C1 segment of cervical spinal cord (tissue), 14 donors: Measurements from ENCODE around the gene BFSP2.

Experiments used
- DNase-seq, 14 donors: peaks; one replicate each; lab custom pipeline; 2025; lab: John Stamatoyannopoulos, UW

Gene BFSP2, protein sequence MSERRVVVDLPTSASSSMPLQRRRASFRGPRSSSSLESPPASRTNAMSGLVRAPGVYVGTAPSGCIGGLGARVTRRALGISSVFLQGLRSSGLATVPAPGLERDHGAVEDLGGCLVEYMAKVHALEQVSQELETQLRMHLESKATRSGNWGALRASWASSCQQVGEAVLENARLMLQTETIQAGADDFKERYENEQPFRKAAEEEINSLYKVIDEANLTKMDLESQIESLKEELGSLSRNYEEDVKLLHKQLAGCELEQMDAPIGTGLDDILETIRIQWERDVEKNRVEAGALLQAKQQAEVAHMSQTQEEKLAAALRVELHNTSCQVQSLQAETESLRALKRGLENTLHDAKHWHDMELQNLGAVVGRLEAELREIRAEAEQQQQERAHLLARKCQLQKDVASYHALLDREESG

DNA sequence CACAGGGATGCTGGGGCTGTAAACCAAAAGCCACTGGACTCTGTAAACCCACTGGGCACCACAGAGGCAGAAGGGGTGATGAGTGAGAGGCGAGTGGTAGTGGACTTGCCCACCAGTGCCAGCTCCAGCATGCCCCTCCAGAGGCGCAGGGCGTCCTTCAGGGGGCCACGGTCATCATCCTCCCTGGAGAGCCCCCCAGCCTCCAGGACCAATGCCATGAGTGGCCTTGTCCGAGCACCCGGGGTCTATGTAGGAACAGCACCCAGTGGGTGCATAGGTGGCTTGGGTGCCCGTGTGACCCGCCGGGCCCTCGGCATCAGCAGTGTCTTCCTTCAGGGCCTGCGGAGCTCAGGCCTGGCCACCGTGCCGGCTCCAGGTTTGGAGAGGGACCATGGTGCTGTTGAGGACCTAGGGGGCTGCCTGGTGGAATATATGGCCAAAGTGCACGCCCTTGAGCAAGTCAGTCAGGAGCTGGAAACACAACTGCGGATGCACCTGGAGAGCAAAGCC is at the start of gene BFSP2:
BFSP2 (plus strand) TSS at position 51 of the 510 bp plus-strand sequence; CDS start at position 79, 28 bp downstream.
- no peak for DNase-seq

DNA sequence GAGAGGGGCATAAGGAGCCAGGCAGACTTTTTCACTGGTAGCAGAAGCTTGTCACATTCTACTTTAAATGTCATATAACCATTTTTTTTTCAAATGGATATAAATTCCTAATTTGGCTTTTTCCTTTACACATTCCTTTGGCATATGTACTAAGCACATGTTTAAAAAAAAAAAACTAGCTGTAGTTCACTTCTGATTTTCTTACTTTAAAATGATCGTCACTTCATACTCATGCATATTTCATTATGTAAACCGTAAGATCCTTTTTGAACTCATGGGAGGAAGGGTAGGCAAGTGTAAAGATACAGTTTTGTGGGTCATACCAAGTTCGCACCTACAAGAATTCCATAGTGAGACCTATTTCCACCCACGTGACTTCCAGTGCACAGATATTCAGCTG is 45.1 kb upstream of the BFSP2 start:
- no peak for DNase-seq

DNA sequence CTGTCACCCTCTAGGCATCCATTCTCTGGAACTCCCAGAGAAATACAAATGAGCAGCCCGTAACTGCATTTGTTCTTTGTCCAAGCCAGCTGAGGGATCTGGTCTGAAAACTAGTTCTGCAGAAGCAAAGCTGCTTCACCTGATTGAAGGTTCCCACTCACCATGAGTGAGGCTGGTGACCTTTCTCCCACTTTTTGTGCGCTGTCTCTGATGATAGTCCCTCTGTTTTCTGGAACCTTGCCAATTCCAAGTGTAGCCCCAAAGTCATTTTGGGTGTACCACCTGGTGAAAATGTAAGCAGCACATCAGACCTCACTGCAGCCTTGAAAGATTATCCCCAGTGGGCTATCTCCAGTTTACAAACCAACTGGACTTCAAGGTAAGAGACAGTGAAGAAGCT is 39.4 kb upstream of the BFSP2 start:
- no peak for DNase-seq

DNA sequence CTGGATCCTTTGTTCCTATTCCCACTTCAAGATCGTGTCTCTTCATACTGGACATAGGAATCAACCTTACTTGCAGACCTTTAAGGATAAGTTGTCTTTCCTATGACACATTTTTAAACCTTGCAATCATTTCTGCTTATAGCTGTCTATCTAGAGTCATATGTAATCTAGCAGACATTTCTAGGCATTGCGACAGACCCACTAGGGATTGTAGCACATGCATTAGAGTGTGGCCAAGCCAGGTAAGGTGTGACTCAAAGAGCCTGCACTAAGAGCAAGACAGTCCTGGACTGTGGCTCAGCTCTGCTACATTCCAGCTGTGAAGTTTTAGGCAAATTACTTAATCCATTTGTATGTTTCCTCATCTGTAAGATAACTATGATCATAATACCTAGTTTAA is 38.8 kb upstream of the BFSP2 start:
- DNase-seq, result no peak

DNA sequence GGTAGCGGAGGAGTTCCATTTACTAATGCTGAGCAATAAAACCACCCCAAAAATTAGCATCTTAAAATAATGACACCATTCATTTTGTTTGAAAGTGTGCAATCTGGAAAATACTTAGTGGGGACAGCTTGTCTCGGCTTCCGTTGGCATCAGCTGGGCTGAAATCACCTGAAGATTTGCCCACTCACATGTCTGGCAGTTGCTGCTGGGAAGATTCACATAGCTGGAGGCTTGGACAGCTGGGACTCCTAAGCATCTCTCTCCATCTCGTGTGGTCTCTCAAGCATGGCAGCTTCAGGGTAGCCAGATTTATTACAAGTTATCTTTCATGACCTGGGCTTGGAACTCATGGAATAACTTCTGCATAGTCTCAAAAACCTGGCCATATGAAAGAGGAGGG is 38.4 kb upstream of the BFSP2 start:
- no peak for DNase-seq

DNA sequence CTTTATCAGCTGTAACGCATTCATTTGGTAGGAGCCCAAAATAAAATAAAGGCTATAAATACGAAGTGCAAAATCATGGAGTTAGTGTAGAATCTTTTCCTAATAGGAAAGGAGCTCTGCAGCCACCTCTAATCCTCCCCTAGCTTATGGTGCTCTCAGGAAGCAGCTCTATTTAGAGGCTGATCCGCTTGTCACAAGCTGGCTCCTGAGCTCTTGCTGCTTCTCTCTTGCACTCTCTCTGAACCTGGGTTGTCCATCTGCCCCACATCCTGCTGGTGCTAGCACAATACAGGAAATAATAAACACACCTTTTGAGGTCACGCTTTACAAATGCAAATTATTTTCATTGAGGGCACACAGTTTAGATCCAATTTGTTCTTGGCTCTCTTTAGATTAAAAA is 37.3 kb upstream of the BFSP2 start:
- DNase-seq, result peak in 1 of 14 donors; percentile 27

DNA sequence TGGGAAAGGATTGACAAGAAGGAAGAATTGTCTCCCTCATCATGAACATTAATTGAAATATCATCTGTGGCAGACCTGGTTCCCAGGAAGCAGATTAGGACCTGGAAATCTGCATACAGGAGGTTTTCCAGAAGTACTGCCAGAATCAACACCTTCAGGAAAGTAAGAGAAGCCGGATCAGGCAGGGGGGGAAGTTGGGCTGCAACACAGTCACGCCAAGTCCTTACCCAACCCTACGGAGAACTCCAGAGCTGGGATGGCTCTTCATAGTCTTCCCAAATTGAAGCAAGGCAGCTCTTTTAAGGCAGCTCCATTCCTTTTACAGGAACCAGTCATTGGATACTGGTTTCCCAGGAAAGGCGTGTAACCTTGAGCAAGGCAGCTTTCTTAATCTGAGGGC is 35.2 kb upstream of the BFSP2 start:
- no peak for DNase-seq

DNA sequence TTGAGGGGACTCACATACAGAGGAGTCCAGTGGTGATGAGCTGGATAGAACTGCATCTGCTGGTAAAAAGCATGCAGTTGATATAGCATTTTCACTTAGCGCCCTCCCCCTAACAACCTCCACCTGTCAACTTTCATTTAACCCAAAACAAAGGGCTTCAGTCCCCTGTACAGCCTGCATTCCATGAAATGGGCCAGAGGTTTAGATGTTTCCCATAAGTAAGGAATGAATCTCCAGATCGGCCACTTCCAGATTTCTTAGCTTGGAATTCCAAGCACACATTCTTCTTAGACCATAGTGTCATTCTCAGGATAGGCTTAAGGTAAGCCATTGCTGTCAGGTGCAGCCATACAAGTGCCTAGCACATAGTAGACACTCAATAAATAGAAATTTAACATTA is 32.9 kb upstream of the BFSP2 start:
- no peak for DNase-seq

DNA sequence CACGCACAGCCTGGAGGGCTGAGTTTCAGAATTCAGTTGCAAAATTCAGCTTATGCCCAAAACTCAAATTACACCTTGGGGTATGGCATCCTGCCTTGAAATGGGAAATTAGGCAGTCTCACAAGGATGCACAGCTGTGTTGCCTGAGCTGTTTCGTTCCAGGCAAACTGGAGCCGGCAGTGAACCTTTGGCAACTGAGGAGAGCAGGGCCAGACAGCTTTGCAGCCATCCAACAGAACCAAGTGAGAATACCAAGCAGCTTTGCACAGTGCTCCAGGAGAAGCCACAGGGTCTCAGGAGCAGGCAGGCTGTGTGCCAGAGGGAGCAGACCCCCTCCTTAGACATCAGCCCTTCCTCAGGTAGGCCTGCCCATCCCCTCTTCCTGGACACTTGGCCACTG is 32.5 kb upstream of the BFSP2 start:
- DNase-seq, result no peak

DNA sequence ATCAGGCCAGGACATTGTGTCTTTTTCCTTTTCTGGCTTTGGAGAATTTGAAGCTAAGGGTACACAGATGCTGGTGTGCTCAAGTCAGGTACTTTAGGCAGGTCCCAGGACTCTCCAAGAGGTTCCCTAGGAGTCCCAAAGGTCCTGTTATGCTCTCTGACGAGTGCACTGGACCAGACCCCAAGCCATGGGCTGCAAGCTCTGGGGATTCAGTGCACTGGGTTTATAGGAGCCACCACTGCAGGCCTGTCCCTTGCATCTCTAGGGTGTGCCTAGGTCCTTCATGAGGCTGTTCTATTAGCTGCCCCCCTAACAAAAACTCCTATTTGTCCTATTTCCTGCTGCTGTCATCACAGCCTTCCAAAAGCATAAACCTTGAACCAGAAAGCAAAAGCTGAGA is 31.9 kb upstream of the BFSP2 start:
- DNase-seq, result no peak

DNA sequence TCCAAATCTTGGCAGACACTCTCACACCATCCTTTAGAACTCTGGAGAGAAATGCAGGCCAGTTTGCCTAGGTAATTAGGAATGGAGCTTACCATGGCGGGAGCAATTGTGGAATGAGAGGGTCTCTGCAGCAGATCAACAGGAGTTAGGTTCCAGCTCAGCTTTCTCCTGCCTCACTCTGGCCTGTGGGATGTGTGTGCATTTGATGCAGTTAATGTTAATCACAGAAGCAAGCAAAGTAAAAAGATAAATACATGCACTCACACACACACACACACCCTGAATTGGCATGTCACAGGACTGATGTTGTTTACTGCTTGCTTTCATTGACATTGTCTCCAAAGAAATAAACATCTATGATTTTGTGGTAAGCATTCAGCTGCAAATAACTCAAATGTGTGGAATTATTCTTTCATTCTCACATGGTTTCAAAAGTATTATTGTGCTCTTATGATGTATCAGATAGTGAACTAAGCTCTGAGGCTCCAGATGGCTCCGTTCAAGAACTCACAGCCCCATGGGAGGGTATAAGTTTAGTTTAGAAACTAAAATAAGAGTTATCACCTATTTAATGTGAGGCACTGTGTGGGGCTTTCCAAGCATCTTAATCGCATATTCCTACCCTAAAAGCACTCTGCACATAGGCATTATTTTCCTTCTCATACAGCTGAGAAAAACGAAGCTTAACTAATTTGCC is 31.3 kb upstream of the BFSP2 start:
- DNase-seq, result no peak

DNA sequence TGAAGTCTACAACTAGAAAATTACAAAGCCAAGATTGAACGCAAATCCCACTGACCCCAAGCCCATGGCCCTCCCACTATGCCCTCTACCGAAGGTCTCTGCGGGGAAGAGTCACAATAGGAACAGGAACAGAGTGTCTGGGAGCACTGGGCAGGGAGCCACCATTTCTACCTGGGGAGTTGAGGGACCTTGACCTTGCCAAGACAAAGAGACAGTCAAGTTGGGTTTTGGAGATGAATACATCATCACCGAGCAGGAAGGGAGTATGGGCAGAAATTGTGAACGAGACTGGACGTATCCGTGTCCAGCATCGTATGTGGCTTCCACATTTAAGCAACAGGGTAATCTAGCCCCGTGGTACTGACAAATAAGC is 30.8 kb upstream of the BFSP2 start:
- DNase-seq, result no peak

DNA sequence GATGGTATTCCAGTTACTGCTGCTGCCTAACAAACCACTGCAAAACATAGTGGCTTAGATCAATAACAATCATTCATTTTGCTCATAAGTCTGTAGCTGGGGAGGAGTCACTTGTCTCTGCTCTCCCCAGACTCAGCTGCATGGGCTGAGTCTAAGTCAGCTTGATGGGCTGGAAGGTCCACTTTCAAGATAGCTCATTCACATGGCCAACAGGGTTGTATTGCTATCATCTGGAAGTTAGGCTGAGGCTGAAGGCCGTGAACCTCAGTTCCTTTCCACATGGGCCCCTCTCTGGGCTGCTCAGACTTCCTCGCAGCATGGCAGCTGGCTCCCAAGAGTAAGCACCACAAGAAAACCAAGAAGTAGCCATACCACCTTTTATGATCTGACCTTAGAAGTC is 28.7 kb upstream of the BFSP2 start:
- no peak for DNase-seq

DNA sequence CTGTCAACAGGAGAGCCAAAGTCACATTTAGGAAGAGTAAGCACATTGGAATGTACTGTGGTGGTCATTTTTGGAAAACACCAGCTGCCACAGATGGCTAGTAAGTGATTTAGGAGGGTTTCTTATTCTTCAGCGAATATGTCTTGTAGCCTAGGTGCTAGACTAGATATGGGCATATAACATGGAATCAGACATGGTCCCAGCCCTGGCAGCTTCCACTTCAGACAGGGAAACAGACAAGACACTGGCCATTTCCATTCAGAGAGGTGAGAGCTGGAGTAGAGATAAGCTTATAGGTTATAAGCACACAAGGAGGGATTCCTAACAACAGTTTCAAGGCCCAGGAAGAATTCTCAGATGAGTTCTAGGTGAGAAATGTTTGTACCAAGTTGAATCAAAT is 28.2 kb upstream of the BFSP2 start:
- no peak for DNase-seq

DNA sequence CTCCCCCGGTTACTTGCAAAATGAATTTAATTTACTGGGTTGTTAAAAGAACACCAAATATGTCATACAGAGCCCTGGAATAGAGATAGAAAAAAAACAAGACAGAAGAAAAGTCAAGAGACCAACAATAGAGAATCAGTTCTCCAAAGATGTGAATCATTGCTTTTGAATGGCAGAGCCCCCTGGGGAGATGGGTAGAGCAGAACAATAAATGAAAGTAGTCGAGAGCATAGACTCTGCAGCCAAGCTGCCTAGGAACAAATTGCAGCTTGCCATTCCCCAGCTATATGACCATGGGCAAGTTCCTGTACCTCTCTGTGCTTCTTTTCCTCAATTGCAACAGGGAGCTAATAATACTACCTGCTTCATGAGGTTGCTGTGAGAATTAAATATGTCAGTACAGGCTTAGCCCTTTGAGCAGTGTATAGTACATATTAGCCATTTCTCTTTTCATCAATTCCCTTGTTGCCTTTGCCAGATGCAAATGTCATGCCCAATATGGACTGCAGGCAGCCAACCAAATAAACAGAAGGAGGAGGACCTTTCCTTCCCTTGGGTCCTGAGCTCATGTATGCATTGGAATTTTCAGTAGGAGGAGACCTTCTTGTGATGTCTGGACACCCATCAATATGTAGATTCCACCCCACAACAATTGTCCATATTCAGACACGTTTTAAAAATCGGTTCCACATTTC is 25.0 kb upstream of the BFSP2 start:
- DNase-seq, result no peak

DNA sequence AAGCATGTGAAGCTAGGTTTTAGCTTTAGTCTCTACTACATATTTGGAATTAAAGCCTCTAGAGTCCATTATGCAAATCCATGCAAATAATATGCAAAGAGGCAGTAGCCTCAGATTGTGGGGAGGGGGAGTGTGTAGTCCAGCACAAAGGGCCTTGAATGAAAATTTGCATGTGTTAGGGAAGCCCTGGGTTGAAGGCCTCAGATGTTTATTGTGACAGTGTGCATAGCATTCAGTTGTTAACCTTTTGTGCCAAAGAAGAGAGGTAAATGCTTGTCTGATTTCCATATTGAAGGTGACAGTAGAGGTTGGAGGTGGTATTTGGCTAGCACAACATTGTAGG is 24.5 kb upstream of the BFSP2 start:
- DNase-seq, result no peak

DNA sequence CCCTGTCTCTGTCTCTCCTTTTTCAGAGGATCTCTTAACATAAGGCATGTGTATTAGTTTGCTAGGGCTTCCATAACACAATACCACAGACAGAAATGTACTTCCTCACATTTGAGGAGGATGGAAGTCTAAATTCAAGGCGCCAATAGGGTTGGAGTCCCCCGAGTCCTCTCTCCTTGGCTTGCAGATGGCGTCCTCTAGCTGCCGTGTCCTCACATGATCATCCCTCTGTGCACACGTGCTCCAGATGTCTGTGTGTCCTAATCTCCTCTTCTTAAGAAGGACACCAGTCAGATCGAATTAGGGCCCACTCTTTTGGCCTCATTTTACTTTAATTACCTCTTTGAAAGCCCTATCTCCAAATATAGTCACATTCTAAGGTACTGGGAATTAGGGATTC is 23.0 kb upstream of the BFSP2 start:
- DNase-seq, result no peak

DNA sequence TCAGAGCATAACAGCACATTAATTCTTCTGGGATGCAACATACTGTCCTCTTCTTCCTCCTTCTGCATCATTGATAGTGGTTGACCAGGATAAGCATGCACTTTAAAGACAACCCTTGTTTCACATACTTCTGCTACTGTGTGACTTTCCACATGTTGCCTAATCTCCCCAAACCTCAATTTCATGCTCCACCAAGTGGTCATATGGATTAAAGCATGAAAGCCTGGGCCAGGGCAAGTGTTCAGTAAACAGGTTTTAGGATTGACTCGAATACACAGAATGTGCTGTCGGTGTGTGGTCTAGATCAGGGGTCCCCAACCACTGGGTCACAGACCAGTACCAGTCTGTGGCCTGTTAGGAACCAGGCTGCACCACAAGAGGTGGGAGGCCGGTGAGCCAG is 22.5 kb upstream of the BFSP2 start:
- DNase-seq, result peak in 3 of 14 donors; percentile 3 to 14 (median 10)

DNA sequence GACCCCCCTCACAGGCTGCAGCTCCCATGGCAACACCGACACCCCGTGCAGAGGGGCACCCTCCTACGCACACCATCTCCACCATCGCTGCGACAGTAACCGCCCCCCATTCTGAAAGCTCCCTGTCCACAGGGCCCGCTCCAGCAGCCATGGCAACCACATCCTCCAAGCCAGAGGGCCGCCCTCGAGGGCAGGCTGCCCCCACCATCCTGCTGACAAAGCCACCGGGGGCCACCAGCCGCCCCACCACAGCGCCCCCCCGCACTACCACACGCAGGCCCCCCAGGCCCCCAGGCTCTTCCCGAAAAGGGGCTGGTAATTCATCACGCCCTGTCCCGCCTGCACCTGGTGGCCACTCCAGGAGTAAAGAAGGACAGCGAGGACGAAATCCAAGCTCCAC is 19.9 kb upstream of the BFSP2 start:
- DNase-seq, result no peak

DNA sequence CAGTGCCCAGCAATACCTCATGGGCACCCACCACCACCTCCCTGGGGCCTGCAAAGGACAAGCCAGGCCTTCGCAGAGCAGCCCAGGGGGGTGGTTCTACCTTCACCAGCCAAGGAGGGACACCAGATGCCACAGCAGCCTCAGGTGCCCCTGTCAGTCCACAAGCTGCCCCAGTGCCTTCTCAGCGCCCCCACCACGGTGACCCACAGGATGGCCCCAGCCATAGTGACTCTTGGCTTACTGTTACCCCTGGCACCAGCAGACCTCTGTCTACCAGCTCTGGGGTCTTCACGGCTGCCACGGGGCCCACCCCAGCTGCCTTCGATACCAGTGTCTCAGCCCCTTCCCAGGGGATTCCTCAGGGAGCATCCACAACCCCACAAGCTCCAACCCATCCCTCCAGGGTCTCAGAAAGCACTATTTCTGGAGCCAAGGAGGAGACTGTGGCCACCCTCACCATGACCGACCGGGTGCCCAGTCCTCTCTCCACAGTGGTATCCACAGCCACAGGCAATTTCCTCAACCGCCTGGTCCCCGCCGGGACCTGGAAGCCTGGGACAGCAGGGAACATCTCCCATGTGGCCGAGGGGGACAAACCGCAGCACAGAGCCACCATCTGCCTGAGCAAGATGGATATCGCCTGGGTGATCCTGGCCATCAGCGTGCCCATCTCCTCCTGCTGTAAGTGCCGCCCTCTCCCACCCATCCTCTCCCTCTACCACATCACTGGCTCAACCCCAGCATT is 19.2 kb upstream of the BFSP2 start:
- DNase-seq, result no peak

DNA sequence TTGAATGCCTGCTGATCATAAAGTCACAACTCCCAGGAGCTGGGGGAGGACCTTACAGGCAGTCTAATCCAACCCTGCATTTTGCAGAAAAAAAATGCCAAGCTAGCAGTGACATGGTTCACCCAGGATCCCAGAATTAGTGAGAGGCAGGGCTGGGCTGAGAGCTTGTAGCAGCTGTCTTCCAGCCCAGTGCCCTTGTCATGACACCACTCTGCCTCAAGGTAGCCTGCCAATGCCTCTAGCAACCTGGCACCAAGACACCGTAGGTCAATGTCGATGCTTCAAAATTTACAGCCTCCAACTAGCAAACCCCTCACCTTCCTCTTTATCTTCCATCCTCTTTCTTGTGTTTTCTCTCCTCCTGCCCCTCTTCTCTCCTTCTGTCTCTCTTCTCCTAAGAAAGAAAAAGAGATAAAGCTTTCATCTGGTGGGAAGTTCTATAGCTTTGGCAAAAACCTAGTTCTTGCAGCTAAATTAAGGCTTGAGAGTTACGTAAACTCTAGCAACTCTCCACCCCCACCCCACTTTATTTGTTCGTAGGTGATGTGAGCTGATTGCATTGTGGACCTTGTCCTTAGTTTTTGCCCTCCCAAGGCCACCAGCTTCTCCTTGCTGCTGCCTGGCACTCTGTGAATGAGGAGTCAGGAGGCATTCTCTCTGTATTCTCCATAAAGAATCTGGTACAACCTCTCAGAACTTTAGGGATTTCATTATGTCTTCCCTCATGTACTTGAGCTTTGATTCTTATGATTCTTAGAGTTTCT is 18.3 kb upstream of the BFSP2 start:
- DNase-seq, result peak in 1 of 14 donors; percentile 8
